ENCODE data around the gene SLC37A3.

The SLC37A3 gene

GRCh38 chr7:140287988-140288387 is 110.3 kb downstream of the SLC37A3 start:
- no peak for DNase-seq (ENCODE audit: low read depth)
- H3K4me3 ChIP-seq (ENCODE audit: low read depth, low read length), result no peak overlapping the region

DNA sequence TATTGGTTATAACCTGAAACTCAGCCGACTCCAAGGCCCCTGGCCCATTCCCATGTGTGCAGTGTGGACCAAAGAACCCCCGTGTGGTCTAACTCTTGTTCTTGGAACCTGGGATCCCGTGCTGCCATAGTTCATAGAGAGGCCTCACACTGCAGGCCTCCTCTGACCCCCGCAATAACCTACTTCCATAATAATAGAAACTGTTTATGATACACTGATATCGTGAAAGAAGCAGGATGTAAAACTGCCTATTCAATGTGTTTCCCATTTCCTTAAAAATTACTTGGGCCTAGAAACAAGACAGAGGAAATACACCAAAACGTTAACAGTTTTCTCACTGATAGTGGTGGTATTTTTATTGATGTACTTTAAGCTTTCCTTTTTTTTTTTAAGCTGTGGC is 112.4 kb downstream of the SLC37A3 start:
- no peak for DNase-seq (ENCODE audit: low read depth)
- no peak overlapping the region for H3K4me3 ChIP-seq (ENCODE audit: low read depth, low read length)

DNA sequence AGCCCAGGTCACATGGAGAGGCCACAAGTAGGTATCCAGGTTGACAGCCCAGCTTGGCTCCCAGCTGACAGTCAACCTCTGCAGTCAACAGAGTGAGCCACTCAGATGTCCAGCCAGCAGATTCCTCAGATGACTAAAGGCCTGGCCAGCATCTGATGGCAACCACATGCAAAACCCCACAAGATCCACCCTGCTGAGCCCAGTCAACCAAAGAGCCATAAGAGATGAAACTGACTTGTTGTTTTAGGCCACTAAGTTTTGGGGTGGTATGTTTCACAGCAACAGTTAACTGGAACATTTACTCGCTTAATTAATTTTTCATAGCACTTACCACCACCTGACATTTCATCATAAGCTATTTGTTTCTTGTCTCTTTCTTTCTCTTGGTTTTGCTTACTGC is 114.3 kb downstream of the SLC37A3 start:
- no peak overlapping the region for H3K4me3 ChIP-seq (ENCODE audit: low read depth, low read length)
- DNase-seq (ENCODE audit: low read depth), result no peak
